GM12801 (cell line): ENCODE measurements around the gene ADCY9.

Source experiments
- TF ChIP-seq, protein P1 (sequence below): IDR thresholded peaks from one replicate; pipeline ENCODE4 v1.5.1; 2011; ENCODE audit warnings: control low read depth; ENCODE audit not compliant: insufficient read length; ENCODE audit errors: extremely low read depth

The ADCY9 gene

DNA sequence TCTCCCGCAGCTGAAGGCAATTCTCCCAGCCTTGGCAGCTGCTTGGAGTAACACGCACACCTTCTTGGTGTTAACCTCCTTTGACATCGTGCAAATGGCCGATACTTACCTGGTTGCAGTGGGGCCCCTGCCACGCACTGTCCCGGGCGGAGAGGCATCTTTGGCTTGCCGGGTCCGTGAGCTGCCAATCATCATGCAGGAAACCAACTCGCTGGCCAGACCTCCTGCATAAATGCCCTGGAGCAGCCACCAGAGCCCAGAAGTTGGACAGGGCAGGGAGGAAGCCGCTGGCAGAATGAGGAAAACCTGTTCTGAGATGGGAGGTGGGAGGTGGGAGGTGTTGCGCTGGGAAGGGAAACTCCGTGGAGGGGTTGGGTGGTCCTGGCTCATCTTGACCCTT lies 194.0 kb downstream of the ADCY9 start:
- TF ChIP-seq, protein P1, sequence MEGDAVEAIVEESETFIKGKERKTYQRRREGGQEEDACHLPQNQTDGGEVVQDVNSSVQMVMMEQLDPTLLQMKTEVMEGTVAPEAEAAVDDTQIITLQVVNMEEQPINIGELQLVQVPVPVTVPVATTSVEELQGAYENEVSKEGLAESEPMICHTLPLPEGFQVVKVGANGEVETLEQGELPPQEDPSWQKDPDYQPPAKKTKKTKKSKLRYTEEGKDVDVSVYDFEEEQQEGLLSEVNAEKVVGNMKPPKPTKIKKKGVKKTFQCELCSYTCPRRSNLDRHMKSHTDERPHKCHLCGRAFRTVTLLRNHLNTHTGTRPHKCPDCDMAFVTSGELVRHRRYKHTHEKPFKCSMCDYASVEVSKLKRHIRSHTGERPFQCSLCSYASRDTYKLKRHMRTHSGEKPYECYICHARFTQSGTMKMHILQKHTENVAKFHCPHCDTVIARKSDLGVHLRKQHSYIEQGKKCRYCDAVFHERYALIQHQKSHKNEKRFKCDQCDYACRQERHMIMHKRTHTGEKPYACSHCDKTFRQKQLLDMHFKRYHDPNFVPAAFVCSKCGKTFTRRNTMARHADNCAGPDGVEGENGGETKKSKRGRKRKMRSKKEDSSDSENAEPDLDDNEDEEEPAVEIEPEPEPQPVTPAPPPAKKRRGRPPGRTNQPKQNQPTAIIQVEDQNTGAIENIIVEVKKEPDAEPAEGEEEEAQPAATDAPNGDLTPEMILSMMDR: no peak

DNA sequence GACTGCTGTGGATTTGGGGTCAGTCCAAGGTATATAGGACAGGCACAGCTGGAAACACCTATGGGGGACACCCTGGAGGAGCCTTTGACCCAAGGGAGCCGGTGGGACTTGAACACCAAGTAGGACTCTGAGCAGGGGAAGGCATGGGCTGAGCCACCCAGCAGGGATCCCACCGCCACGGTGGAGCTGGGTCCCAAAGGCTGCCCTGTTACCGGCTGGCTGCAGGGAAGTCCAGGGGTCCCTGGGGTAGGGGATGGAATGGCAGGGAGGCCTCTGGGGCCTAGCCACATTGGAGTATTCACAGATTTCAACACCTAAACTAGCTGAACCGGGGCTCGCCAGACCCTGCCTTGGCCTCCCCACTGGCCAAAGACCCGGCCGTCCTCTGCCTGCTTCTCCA lies 196.0 kb downstream of the ADCY9 start:
- TF ChIP-seq, protein P1: no peak

DNA sequence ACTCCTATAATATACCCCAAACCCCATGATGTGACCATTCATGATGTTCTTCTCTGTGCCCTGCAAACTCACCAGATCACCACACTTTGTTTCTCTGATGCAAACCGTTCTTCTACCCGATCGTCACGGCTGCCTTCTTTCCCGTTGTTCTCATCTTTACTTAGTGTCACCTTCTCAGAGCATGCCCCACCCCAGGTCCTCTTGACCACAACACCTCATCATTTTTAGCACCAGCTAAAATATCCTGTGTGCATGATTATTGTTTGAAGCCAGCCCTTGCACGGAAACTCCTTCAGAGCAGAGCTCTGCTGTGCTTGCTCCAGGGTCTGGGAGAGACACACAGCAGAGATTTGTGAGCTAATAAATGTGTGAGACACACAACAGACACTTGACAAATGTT lies 196.8 kb downstream of the ADCY9 start:
- TF ChIP-seq, protein P1: no peak

DNA sequence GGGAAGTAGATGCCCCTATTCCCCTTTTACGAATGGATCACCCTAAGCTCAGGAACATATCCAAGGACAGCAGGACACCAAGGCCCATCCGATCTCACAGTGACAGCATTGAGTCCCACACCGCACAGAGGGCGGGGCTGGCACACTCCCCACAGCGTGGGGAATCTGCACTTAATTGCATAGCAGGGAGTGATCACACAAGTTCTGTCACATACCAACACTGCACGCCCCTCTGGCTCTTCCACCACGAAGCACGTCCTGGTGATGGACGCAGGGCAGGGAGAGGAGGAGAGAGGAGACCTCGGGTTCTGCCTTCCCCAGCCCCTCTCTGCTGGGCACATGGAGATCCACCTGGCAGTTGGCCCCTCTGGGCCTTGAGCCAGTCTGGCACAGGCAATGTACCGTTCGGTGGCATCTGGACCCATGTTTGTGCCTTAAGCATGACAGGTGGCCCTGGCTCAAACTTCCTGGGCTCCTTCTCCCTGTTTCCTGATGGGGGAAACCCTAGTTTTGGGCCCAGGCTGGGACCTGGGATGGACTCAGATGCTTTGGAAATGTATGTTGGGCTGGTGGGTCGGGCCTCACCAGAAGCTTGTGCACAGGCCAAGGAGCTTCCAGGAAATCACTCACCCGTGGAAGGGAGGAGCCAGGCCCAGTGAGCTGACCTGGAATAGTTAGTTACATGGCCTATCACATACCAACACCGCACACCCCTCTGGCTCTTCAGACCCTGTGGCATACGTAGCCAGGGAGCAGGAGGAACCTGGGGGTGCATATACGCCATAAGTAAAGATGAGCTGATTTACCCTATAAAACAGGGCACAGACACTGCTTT lies 200.6 kb downstream of the ADCY9 start:
- TF ChIP-seq, protein P1: no peak

DNA sequence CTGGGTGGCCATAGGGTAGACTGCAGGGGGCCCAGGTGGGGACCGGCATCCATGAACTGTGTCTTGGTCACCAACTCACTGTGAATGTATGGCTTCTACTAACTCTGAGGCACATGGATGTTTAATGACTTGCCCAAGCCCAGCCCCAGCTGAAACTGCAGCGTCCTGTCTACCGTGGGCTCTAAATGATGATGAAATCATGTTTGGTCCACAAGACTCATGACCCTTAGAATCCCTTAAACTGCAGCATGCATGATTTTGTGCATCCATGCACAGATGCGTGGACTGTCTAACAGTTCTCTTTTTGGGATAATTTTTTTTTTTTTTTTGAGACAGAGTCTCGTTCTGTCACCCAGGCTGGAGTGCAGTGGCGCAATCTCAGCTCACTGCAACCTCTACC lies 203.3 kb downstream of the ADCY9 start:
- TF ChIP-seq, protein P1: no peak
